ENCODE data around the gene CEL.

The CEL gene

DNA sequence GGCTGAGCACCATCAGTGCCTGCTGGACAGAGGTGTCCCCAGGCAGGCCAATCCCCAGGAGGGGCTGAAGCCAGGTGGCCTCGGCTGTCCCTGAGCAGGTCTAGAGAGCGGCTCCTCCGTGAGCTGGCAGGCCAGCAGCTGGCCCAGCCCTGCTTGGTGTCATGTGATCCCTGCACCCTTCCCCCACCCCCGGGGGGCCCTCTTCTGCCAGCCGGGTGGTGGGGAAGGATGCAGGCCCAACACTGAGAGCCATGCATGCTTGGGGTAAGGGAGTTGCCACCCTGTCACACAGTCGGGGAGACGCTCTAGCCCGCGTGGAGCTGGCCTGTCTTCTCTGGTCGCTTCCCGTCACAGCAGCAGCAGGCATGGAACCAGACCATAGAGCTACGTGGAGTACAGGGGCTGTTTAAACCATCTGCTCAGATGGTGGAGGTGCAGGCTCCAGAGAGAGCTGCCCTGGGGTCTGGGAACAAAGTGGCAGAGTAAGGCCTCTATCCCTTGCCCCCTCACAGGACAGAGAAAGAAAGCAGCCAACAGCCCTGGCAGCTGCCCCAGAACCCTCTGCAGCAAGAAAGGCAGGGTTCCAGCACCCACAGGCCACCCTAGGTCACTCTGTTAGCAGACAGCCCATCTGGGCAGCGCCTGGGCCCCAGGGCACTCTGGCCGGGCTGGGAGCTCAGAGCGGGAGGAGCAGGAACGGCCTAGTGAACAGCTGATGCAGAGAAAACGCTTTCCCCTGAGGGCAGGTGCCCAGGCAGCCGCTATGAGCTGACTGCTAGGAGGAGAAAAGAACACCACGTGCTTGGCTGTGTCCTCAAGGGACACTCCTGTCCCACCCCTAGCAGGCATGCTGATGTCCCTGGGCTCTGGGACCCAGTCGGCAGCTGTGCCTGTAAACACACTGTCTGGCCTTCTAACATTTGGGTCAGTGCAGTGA lies 52.4 kb downstream of the CEL start:
- ATAC-seq: peak; percentile 36
- TF ChIP-seq OSR1 (CRISPR knock-in tag; IDR thresholded peaks at IDR 0.05): no peak

DNA sequence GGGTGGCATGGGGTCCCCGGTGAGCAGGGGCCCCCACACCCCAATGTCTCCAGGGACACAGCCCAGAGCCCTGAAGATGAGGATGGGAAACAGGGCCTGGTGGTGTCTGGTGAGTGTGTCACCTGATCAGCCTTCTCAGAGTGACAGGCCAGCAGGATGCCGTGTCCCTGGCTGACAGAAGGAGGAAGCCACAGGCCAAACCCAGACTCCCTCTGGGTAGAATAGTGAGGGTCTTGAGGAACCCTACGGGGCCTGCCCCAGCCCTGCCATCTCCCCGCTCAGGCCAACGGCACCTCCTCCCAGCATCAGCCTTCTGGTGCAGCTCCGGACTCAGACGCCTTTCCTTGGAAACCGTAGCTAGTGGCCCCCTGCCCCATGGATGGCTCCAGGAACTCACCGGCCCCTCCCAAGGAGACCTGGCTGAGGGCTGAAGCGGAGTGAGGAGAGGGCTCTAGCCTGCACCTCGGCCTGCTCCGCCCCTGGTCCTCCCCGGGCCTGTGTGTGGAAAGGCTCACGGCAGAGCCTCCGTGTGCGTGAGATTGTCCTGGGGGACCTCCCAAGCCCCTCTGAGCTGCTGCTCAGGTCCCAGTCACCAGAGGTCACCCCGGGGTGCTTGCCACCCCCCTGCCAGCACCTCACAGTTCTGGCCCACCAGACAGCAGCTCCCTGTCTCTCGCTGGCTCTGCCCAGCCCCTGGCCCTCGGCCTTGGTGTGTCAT lies 53.3 kb downstream of the CEL start:
- no peak for TF ChIP-seq BACH2 (CRISPR knock-in tag; IDR thresholded peaks at IDR 0.05; ENCODE audit: borderline replicate concordance)
- no peak for TF ChIP-seq ESRRG (CRISPR knock-in tag; IDR thresholded peaks at IDR 0.05)
- no peak for ATAC-seq

DNA sequence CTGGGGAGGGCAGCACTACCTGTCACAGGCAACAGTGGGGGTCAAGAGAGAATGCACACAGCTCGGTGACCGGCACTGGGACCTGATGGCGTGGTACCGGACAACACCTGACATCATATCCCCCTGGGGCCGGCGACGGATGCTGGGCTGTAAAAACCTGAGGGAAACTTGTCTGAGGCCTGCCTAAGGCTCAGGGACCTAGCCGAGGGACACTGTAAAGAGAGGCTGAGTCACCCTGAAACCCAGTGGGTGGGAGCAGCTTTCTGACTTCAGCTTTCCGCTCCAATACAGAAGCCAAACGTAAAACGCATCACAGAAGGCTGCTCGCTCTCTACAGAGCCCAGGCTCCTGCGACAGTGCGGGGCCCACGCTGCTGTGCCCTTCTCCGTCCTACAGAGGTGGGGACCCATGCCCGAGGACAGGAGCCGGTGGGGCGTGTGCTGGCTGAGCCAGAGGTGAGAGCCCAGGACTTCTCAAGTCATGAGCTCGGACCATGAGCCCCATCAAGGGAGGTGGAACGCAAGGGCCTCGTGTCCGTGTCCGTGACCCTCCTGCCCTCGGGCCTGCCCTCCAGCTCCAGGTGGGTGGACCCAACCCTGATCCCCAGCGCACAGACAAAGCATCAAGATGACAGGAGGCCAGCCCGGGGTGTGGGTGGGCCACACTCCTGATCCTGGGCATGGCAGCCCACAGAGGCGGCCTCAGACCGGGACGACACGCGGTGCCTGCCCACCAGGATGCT lies 54.0 kb downstream of the CEL start:
- ATAC-seq: no peak
- TF ChIP-seq BACH2 (CRISPR knock-in tag; IDR thresholded peaks at IDR 0.05; ENCODE audit: borderline replicate concordance) (no peak), ARNTL (CRISPR knock-in tag; IDR thresholded peaks at IDR 0.05; ENCODE audit: borderline replicate concordance, low read depth) (no peak), GLIS3 (CRISPR knock-in tag; IDR thresholded peaks at IDR 0.05) (no peak)

DNA sequence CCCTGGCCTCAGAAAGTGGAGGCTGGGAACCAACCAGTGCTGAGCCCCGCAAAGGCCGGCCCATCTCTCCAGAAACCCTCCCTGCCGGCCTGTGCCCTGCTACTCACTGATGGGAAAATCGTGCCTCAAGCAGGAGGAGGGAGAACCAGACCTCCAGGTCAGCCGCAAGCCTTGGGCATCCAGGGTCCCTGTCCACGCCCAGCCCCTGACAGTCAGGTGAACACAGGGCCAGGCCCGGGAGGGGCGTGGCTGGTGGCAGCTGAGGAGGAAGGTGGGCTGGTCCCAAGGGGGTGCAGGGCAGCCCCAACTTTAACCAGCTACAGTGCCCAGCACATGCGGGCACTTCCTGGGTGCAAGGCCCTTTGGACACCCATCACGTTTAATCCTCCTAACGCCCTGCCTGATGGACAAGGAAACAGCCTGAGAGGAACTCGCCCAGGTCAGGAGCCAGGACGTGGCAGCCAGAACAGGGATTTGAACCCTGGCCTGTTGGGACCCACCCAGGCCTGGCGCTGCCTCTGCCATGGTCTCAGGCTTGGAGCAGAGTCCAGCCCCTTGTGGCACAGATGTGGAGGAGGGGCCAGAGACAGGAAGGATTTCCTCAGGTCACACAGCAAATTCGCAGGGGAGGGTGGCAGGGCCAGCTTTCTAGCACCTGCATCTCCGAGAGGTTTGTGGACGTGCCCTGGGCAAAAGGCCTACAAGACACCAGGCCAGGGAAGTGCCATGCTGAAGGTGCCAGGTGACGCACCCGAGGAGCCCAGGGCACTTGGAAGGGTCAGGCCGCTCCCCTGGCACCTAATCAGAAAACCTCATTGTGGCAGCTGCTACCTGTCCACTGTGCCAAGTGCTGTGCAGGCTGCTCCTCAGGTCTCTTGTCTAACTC lies 54.8 kb downstream of the CEL start:
- TF ChIP-seq ARNTL (CRISPR knock-in tag; IDR thresholded peaks at IDR 0.05; ENCODE audit: borderline replicate concordance, low read depth) (no peak), RARB (CRISPR knock-in tag; IDR thresholded peaks at IDR 0.05) (no peak), GLIS3 (CRISPR knock-in tag; IDR thresholded peaks at IDR 0.05) (no peak), SNAI2 (CRISPR knock-in tag; IDR thresholded peaks at IDR 0.05) (no peak), TCF4 (CRISPR knock-in tag; IDR thresholded peaks at IDR 0.05; ENCODE audit: borderline replicate concordance) (no peak), ZFP3 (CRISPR knock-in tag; IDR thresholded peaks at IDR 0.05) (no peak), ZNF70 (CRISPR knock-in tag; IDR thresholded peaks at IDR 0.05) (no peak), CSDC2 (CRISPR knock-in tag; IDR thresholded peaks at IDR 0.05) (no peak), ISL1 (CRISPR knock-in tag; IDR thresholded peaks at IDR 0.05) (no peak), ESRRG (CRISPR knock-in tag; IDR thresholded peaks at IDR 0.05) (no peak), BACH2 (CRISPR knock-in tag; IDR thresholded peaks at IDR 0.05; ENCODE audit: borderline replicate concordance) (no peak), ZFP30 (CRISPR knock-in tag; IDR thresholded peaks at IDR 0.05) (no peak)
- TF ChIP-seq, protein P1, sequence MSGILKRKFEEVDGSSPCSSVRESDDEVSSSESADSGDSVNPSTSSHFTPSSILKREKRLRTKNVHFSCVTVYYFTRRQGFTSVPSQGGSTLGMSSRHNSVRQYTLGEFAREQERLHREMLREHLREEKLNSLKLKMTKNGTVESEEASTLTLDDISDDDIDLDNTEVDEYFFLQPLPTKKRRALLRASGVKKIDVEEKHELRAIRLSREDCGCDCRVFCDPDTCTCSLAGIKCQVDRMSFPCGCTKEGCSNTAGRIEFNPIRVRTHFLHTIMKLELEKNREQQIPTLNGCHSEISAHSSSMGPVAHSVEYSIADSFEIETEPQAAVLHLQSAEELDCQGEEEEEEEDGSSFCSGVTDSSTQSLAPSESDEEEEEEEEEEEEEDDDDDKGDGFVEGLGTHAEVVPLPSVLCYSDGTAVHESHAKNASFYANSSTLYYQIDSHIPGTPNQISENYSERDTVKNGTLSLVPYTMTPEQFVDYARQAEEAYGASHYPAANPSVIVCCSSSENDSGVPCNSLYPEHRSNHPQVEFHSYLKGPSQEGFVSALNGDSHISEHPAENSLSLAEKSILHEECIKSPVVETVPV (CRISPR knock-in tag; IDR thresholded peaks at IDR 0.05): no peak
- no peak for ATAC-seq

DNA sequence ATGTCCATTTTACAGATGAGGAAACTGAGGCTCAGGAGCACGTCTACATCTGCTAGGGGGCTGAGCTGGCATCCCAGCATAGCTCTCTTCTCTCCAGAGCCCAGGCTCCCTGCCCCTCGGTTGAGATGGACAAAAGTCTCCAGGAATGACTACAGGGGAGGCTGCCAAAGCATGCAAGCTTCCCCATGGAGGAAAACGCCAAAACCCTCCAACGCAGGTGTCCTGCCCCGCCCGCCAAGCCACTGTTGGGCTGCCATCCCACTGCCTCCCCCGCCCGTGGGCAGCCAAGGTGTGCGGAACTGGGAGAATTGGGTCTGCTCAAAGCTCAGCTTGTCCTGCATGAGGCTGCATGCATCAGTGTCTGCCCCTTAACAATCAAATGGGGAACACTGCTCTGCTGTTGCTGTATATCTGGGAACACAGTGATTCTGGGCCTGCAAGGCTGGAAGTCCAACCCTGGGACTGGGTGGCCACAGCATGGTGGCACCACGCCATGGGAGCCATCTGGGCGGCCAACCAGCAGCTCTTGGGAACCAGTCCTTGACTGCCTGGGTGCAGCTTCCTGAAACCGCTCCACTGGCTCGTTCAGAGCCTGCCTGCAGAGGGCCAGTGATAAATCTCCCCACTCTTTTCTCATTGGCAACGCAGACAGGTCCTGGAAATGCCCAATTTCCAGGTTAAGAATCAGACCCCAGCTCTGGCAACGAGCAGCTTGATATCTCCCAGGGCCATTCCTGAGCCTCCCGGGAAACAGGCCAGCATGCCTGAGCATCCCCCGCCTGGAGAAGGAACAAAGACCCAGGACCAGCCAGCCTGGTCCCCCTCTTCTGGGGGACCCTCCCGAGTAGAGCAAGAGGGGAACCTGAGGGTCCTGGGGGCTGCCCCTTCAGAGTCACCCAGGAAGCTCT lies 55.7 kb downstream of the CEL start:
- peak; percentile 3; the same call in 1 of the 3 replicates for ATAC-seq
- TF ChIP-seq CSDC2 (CRISPR knock-in tag; IDR thresholded peaks at IDR 0.05) (no peak), OSR1 (CRISPR knock-in tag; IDR thresholded peaks at IDR 0.05) (no peak), ZNF70 (CRISPR knock-in tag; IDR thresholded peaks at IDR 0.05) (no peak), ISL1 (CRISPR knock-in tag; IDR thresholded peaks at IDR 0.05) (no peak), RARB (CRISPR knock-in tag; IDR thresholded peaks at IDR 0.05) (no peak), ZC3H10 (CRISPR knock-in tag; IDR thresholded peaks at IDR 0.05) (no peak), ZFP3 (CRISPR knock-in tag; IDR thresholded peaks at IDR 0.05) (no peak)
- TF ChIP-seq, protein P2, sequence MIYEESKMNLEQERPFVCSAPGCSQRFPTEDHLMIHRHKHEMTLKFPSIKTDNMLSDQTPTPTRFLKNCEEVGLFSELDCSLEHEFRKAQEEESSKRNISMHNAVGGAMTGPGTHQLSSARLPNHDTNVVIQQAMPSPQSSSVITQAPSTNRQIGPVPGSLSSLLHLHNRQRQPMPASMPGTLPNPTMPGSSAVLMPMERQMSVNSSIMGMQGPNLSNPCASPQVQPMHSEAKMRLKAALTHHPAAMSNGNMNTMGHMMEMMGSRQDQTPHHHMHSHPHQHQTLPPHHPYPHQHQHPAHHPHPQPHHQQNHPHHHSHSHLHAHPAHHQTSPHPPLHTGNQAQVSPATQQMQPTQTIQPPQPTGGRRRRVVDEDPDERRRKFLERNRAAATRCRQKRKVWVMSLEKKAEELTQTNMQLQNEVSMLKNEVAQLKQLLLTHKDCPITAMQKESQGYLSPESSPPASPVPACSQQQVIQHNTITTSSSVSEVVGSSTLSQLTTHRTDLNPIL (CRISPR knock-in tag; IDR thresholded peaks at IDR 0.05; ENCODE audit: low read depth): no peak
- TF ChIP-seq, protein P1 (CRISPR knock-in tag; IDR thresholded peaks at IDR 0.05): no peak
- TF ChIP-seq, protein P3, sequence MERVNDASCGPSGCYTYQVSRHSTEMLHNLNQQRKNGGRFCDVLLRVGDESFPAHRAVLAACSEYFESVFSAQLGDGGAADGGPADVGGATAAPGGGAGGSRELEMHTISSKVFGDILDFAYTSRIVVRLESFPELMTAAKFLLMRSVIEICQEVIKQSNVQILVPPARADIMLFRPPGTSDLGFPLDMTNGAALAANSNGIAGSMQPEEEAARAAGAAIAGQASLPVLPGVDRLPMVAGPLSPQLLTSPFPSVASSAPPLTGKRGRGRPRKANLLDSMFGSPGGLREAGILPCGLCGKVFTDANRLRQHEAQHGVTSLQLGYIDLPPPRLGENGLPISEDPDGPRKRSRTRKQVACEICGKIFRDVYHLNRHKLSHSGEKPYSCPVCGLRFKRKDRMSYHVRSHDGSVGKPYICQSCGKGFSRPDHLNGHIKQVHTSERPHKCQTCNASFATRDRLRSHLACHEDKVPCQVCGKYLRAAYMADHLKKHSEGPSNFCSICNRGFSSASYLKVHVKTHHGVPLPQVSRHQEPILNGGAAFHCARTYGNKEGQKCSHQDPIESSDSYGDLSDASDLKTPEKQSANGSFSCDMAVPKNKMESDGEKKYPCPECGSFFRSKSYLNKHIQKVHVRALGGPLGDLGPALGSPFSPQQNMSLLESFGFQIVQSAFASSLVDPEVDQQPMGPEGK (CRISPR knock-in tag; IDR thresholded peaks at IDR 0.05; ENCODE audit: borderline replicate concordance): no peak
- TF ChIP-seq, protein P4, sequence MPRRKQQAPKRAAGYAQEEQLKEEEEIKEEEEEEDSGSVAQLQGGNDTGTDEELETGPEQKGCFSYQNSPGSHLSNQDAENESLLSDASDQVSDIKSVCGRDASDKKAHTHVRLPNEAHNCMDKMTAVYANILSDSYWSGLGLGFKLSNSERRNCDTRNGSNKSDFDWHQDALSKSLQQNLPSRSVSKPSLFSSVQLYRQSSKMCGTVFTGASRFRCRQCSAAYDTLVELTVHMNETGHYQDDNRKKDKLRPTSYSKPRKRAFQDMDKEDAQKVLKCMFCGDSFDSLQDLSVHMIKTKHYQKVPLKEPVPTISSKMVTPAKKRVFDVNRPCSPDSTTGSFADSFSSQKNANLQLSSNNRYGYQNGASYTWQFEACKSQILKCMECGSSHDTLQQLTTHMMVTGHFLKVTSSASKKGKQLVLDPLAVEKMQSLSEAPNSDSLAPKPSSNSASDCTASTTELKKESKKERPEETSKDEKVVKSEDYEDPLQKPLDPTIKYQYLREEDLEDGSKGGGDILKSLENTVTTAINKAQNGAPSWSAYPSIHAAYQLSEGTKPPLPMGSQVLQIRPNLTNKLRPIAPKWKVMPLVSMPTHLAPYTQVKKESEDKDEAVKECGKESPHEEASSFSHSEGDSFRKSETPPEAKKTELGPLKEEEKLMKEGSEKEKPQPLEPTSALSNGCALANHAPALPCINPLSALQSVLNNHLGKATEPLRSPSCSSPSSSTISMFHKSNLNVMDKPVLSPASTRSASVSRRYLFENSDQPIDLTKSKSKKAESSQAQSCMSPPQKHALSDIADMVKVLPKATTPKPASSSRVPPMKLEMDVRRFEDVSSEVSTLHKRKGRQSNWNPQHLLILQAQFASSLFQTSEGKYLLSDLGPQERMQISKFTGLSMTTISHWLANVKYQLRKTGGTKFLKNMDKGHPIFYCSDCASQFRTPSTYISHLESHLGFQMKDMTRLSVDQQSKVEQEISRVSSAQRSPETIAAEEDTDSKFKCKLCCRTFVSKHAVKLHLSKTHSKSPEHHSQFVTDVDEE (CRISPR knock-in tag; IDR thresholded peaks at IDR 0.05): no peak

Measured in SK-N-SH treated with all-trans-retinoic acid at 6 μM for 48 hours (cell line).